H9 (cell line): ENCODE data around the gene RABGAP1L. TPM values are rescaled to one million over a fixed set of nuclear protein-coding genes. Genes with fewer than 3 reads are reported as not detected.

Experiments used
- DNase-seq: peaks from one replicate; pipeline ENCODE4 v3.0.0-alpha.2; 2017
- H2AFZ ChIP-seq: one replicate; pipeline ENCODE4 v1.6.1; 2013; ENCODE audit warnings: mild to moderate bottlenecking, low read length, control low read depth, moderate library complexity
- H2AK5ac ChIP-seq: 2 replicates; pipeline ENCODE4 v1.6.1; 2013; ENCODE audit warnings: low read length, control low read depth, mixed read lengths; ENCODE audit not compliant: insufficient read length
- H2BK120ac ChIP-seq: one replicate; pipeline ENCODE4 v1.6.1; 2013; ENCODE audit warnings: low read depth, mild to moderate bottlenecking, low read length, control low read depth, inconsistent platforms; ENCODE audit not compliant: poor library complexity, severe bottlenecking
- H2BK12ac ChIP-seq: 2 replicates; pipeline ENCODE4 v1.6.1; 2013; ENCODE audit warnings: low read length, control low read depth, mixed read lengths, low read depth; ENCODE audit not compliant: insufficient read length
- H2BK15ac ChIP-seq: 2 replicates; pipeline ENCODE4 v1.6.1; 2013; ENCODE audit warnings: low read depth, low read length, control low read depth
- H2BK20ac ChIP-seq: one replicate; pipeline ENCODE4 v1.6.1; 2013; ENCODE audit warnings: low read depth, mild to moderate bottlenecking, low read length, control low read depth, inconsistent platforms; ENCODE audit not compliant: poor library complexity, severe bottlenecking
- H2BK5ac ChIP-seq: 2 replicates; pipeline ENCODE4 v1.6.1; 2013; ENCODE audit warnings: low read length, control low read depth, mixed read lengths; ENCODE audit not compliant: insufficient read length
- H3K14ac ChIP-seq: 2 replicates; pipeline ENCODE4 v1.6.1; 2013; ENCODE audit warnings: low read length, control low read depth; ENCODE audit not compliant: insufficient read depth
- H3K18ac ChIP-seq: 2 replicates; pipeline ENCODE4 v1.6.1; 2013; ENCODE audit warnings: low read depth, mild to moderate bottlenecking, mixed read lengths, low read length, control low read depth; ENCODE audit not compliant: insufficient read length
- H3K23ac ChIP-seq: 2 replicates; pipeline ENCODE4 v1.6.1; 2013; ENCODE audit warnings: low read length, control low read depth, mixed read lengths, low read depth; ENCODE audit not compliant: insufficient read length
- H3K23me2 ChIP-seq: 2 replicates; pipeline ENCODE4 v1.6.1; 2013; ENCODE audit warnings: low read depth, mild to moderate bottlenecking, mixed read lengths, low read length, control low read depth; ENCODE audit not compliant: insufficient read length, poor library complexity, severe bottlenecking
- H3K27ac ChIP-seq: 2 replicates; pipeline ENCODE4 v1.5.1; 2013; ENCODE audit warnings: low read length, control low read depth, mixed read lengths, low read depth; ENCODE audit not compliant: insufficient read length
- H3K27me3 ChIP-seq: 2 replicates; pipeline ENCODE4 v1.6.1; 2013; ENCODE audit warnings: low read length, control low read depth, inconsistent platforms; ENCODE audit not compliant: insufficient read depth
- H3K4ac ChIP-seq: 2 replicates; pipeline ENCODE4 v1.6.1; 2013; ENCODE audit warnings: low read depth, mild to moderate bottlenecking, control low read depth, inconsistent platforms, low read length, moderate library complexity
- H3K4me1 ChIP-seq: 2 replicates; pipeline ENCODE4 v1.6.1; 2013; ENCODE audit warnings: low read length, control low read depth, inconsistent platforms; ENCODE audit not compliant: insufficient read depth
- H3K4me2 ChIP-seq: 2 replicates; pipeline ENCODE4 v1.6.1; 2013; ENCODE audit warnings: low read length, control low read depth, mixed read lengths; ENCODE audit not compliant: insufficient read length, insufficient read depth
- H3K56ac ChIP-seq: 2 replicates; pipeline ENCODE4 v1.6.1; 2013; ENCODE audit warnings: low read depth, mild to moderate bottlenecking, mixed read lengths, low read length, control low read depth; ENCODE audit not compliant: insufficient read length
- H3K79me1 ChIP-seq: 2 replicates; pipeline ENCODE4 v1.6.1; 2013; ENCODE audit warnings: low read depth, mild to moderate bottlenecking, moderate library complexity, low read length, control low read depth, inconsistent platforms; ENCODE audit not compliant: insufficient read depth, poor library complexity, severe bottlenecking
- H3K79me2 ChIP-seq: 2 replicates; pipeline ENCODE4 v1.6.1; 2013; ENCODE audit warnings: low read length, control low read depth, inconsistent platforms; ENCODE audit not compliant: insufficient read depth
- H3K9ac ChIP-seq: 2 replicates; pipeline ENCODE4 v1.6.1; 2013; ENCODE audit warnings: low read length, control low read depth, mixed read lengths; ENCODE audit not compliant: insufficient read length; ENCODE audit errors: extremely low read depth
- H3K9me3 ChIP-seq: one replicate; pipeline ENCODE4 v1.6.1; 2013; ENCODE audit warnings: low read depth, low read length, inconsistent platforms; ENCODE audit not compliant: control insufficient read depth
- H3T11ph ChIP-seq: one replicate; pipeline ENCODE4 v1.6.1; 2013; ENCODE audit warnings: mild to moderate bottlenecking, low read length, control low read depth, inconsistent platforms
- H4K20me1 ChIP-seq: one replicate; pipeline ENCODE4 v1.6.1; 2013; ENCODE audit not compliant: control insufficient read depth, insufficient read length, insufficient read depth
- H4K5ac ChIP-seq: 2 replicates; pipeline ENCODE4 v1.6.1; 2013; ENCODE audit warnings: low read depth, mild to moderate bottlenecking, mixed read lengths, low read length, control low read depth; ENCODE audit not compliant: insufficient read length
- H4K8ac ChIP-seq: replicated peaks from 2 replicates; pipeline ENCODE4 v1.6.1; 2013; ENCODE audit warnings: low read length, control low read depth, mixed read lengths, low read depth; ENCODE audit not compliant: insufficient read length
- H4K91ac ChIP-seq: 2 replicates; pipeline ENCODE4 v1.6.1; 2013; ENCODE audit warnings: low read depth, mild to moderate bottlenecking, moderate library complexity, mixed read lengths, low read length, control low read depth; ENCODE audit not compliant: insufficient read length
- H3K27ac Mint-ChIP-seq, 3 experiments: 2 replicates in 2 of 3; 3 replicates in 1 of 3; pipeline ENCODE4 v1.8.0; 2020 to 2021; ENCODE audit warnings: mixed read lengths in 3 of 3, mild to moderate bottlenecking in 1 of 3, moderate library complexity in 1 of 3
- H3K27me3 Mint-ChIP-seq: 2 replicates; pipeline ENCODE4 v1.8.0; 2021; ENCODE audit warnings: low read depth, mild to moderate bottlenecking, moderate library complexity, mixed read lengths
- H3K36me3 Mint-ChIP-seq, 3 experiments: 2 replicates in 2 of 3; 3 replicates in 1 of 3; pipeline ENCODE4 v1.8.0; 2020 to 2021; ENCODE audit warnings: low read depth in 3 of 3, mixed read lengths in 3 of 3; ENCODE audit not compliant: insufficient read depth in 1 of 3
- H3K4me1 Mint-ChIP-seq, 2 experiments: 2 replicates each; pipeline ENCODE4 v1.8.0; 2020; ENCODE audit warnings: mixed read lengths in 2 of 2
- H3K4me3 Mint-ChIP-seq, 2 experiments: 2 replicates in 1 of 2; 3 replicates in 1 of 2; pipeline ENCODE4 v1.8.0; 2020 to 2021; ENCODE audit warnings: mild to moderate bottlenecking in 2 of 2, mixed read lengths in 2 of 2, moderate library complexity in 1 of 2
- H3K9me3 Mint-ChIP-seq, 2 experiments: 2 replicates in 1 of 2; 3 replicates in 1 of 2; pipeline ENCODE4 v1.8.0; 2020; ENCODE audit warnings: mild to moderate bottlenecking in 2 of 2, mixed read lengths in 2 of 2, moderate library complexity in 1 of 2
- CTCF ChIP-seq: fragments of 200-600 bp; sonication (generic); conservative IDR thresholded peaks from 3 replicates; pipeline ENCODE4 v1.8.0; 2021; ENCODE audit warnings: antibody characterized with exemption, mild to moderate bottlenecking
- WGBS: extraction: QIAGEN DNeasy Blood & Tissue Kit; methylation state at CpG from one replicate; pipeline ENCODE4 v1.1.7; 2013; ENCODE audit warnings: missing lambda C conversion rate, low lambda C conversion rate, mixed read lengths; ENCODE audit not compliant: insufficient read length; ENCODE audit errors: extremely low coverage; 5-methylcytosine and 5-hydroxymethylcytosine counted together
- total RNA-seq: library from RNA; stranded (reverse); gene quantifications from 2 replicates; pipeline ENCODE4 v1.2.1, GENCODE V29; 2021

Gene RABGAP1L
- total RNA-seq, 1 experiment from 2014 or later: 147 TPM

- Histone ChIP-seq H3K27me3 (no peaks in the 10 kb centered on the region), H3K18ac (no peak overlapping the region), H4K91ac (no peak overlapping the region), H3K79me2 (no peaks in the 10 kb centered on the region), H3K56ac (no peak overlapping the region), H3K9ac (no peak overlapping the region), H3K14ac (no peak overlapping the region), H2BK120ac (no peak overlapping the region), H3K4ac (no peak overlapping the region), H3K4me1 (no peaks in the 10 kb centered on the region), H4K8ac (no peak overlapping the region), H2BK5ac (no peak overlapping the region), H3K9me3 (no peaks in the 10 kb centered on the region), H3K27ac (no peak overlapping the region), H2AFZ (no peak overlapping the region), H2AK5ac (no peak overlapping the region), H4K5ac (no peak overlapping the region), H3K23me2 (no peaks in the 10 kb centered on the region), H4K20me1 (no peaks in the 10 kb centered on the region), H3K23ac (no peak overlapping the region), H2BK20ac (no peak overlapping the region), H3K4me2 (no peak overlapping the region), H2BK12ac (no peak overlapping the region), H2BK15ac (no peak overlapping the region), H3K79me1 (no peaks in the 10 kb centered on the region), H3T11ph (no peak overlapping the region)
- TF ChIP-seq CTCF: no peak
- Mint-ChIP-seq H3K4me3 (no peak overlapping the region), H3K27me3 (no peaks in the 10 kb centered on the region), H3K27ac (no peak overlapping the region), H3K36me3 (no peaks in the 10 kb centered on the region), H3K4me1 (no peaks in the 10 kb centered on the region), H3K9me3 (peaks cover 0 to 5% of the 10 kb centered on the region in 2 experiments; a peak in 2 of 5 replicates)
- DNase-seq: no peak
- no CpG with 5 or more reads among the region's 2 CpGs for WGBS
Measured at GRCh38 chr1:174671826-174672225, 512.5 kb downstream of the RABGAP1L start.
